ENCODE results near the gene BIRC2.

Gene BIRC2

DNA sequence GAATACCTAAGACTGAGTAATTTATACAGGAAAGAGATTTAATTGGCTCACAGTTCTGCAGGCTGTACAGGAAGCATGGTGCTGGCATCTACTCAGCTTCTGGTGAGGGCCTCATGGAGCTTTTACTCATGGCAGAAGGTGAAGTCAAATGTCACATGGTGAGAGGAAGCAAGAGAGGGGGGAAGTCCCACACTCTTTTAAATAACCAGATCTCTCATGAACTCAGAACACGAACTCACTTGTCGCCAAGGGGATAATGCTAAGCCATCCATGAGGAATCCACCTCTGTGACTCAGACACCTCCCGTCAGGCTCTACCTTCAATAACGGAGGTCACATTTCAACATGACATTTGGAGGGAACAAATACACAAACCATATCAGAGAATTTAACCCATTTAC, 42.2 kb downstream of the BIRC2 start:
- H3K27ac ChIP-seq, result no peak overlapping the region
- TF ChIP-seq, protein P1, sequence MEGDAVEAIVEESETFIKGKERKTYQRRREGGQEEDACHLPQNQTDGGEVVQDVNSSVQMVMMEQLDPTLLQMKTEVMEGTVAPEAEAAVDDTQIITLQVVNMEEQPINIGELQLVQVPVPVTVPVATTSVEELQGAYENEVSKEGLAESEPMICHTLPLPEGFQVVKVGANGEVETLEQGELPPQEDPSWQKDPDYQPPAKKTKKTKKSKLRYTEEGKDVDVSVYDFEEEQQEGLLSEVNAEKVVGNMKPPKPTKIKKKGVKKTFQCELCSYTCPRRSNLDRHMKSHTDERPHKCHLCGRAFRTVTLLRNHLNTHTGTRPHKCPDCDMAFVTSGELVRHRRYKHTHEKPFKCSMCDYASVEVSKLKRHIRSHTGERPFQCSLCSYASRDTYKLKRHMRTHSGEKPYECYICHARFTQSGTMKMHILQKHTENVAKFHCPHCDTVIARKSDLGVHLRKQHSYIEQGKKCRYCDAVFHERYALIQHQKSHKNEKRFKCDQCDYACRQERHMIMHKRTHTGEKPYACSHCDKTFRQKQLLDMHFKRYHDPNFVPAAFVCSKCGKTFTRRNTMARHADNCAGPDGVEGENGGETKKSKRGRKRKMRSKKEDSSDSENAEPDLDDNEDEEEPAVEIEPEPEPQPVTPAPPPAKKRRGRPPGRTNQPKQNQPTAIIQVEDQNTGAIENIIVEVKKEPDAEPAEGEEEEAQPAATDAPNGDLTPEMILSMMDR (conservative IDR thresholded peaks at IDR 0.05; ENCODE audit: low read depth, low read length), result no peak
- no peaks in the 10 kb centered on the region for H3K27me3 ChIP-seq (ENCODE audit: insufficient read depth, low read depth)
- H2AFZ ChIP-seq (ENCODE audit: low read depth), result no peak overlapping the region
- H4K20me1 ChIP-seq (ENCODE audit: insufficient read depth), result no peaks in the 10 kb centered on the region
- H3K4me2 ChIP-seq, result no peak overlapping the region
- H3K4me1 ChIP-seq (ENCODE audit: low read depth, poor library complexity, severe bottlenecking), result peaks cover 11% of the 10 kb centered on the region
- H3K4me3 ChIP-seq (IDR thresholded peaks at IDR 0.05; ENCODE audit: insufficient read depth, low read depth, low read length), result no peak overlapping the region
- H3K36me3 ChIP-seq (ENCODE audit: insufficient read depth), result no peaks in the 10 kb centered on the region
- no peaks in the 10 kb centered on the region for H3K79me2 ChIP-seq (ENCODE audit: insufficient read depth, low read depth)
- no peak overlapping the region for H3K9ac ChIP-seq

DNA sequence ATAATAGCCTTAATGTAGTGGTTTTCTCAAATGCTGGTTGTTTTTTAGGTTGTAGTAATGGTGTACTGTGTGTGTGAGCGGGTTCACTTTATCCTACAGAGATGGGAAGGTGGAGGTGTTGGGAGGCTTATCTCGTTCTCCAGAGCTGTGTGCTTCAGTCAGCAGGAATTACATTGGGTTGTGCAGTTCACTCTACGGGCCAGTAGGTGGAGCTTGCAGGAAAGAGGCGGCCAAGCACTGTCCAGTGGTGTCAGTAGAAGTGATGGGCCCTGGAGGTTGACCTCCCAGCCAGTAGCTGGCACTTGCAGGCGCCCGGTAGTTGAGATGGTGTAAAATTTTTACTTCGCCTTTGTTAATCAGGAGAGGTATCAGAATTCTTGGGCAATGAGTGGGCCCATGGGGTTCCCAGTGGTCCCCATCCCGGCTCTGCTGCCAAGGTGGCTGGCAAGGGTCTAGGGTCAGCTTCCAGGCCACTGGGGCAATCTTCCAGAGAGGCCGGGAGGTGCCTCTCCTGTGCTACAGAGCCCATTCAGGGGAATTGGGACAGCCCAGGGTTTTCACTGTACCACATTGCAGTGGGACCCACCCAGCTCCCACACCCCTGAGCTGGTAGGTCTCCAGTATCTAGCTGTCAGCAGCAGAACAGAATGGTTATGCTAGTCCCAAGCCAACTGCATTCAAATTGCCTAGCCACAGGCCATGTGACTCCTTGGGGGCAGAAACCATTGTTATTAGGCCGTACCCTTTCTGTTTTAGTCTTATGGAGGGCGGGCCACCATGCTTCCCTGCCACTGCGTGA, 43.9 kb downstream of the BIRC2 start:
- Histone ChIP-seq H2AFZ (ENCODE audit: low read depth) (no peak overlapping the region), H3K4me1 (ENCODE audit: low read depth, poor library complexity, severe bottlenecking) (peaks cover 11% of the 10 kb centered on the region), H3K27me3 (ENCODE audit: insufficient read depth, low read depth) (no peaks in the 10 kb centered on the region), H4K20me1 (ENCODE audit: insufficient read depth) (no peaks in the 10 kb centered on the region), H3K79me2 (ENCODE audit: insufficient read depth, low read depth) (no peaks in the 10 kb centered on the region), H3K9ac (no peak overlapping the region), H3K36me3 (ENCODE audit: insufficient read depth) (no peaks in the 10 kb centered on the region), H3K27ac (no peak overlapping the region), H3K4me3 (IDR thresholded peaks at IDR 0.05; ENCODE audit: insufficient read depth, low read depth, low read length) (no peak overlapping the region), H3K4me2 (no peak overlapping the region)
- TF ChIP-seq, protein P1 (conservative IDR thresholded peaks at IDR 0.05; ENCODE audit: low read depth, low read length), result peak; percentile 88

GRCh38 chr11:102391549-102392237, 44.7 kb downstream of the BIRC2 start:
- H3K4me3 ChIP-seq (IDR thresholded peaks at IDR 0.05; ENCODE audit: insufficient read depth, low read depth, low read length), result no peak overlapping the region
- H3K4me1 ChIP-seq (ENCODE audit: low read depth, poor library complexity, severe bottlenecking), result peaks cover 13% of the 10 kb centered on the region
- no peaks in the 10 kb centered on the region for H3K36me3 ChIP-seq (ENCODE audit: insufficient read depth)

DNA sequence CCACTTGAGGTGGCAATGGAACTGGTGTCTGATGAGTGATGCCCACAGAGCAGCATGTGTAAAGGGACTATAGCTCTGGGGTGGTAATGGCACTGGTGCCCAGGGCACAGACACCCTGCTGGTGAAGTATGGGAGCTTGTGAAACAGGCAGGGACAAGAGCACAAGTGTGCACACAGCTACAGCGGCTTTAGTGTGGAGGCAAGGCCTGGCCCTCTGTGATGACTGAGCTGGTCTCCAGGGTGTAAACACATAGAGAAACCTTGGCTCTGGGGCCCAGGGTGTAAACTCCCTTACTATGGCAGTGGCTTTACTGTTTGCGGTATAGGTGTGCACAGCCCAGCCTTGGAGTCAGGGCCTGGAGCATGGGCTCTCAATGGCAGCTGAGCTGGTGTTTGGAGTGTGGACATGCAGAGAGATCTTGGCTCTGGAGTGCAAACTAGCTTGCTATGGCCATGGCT, 46.3 kb downstream of the BIRC2 start:
- TF ChIP-seq, protein P1 (conservative IDR thresholded peaks at IDR 0.05; ENCODE audit: low read depth, low read length), result no peak
- no peak overlapping the region for H3K9ac ChIP-seq
- H3K4me1 ChIP-seq (ENCODE audit: low read depth, poor library complexity, severe bottlenecking), result peaks cover 26% of the 10 kb centered on the region
- no peak overlapping the region for H3K4me2 ChIP-seq
- H3K79me2 ChIP-seq (ENCODE audit: insufficient read depth, low read depth), result no peaks in the 10 kb centered on the region
- no peaks in the 10 kb centered on the region for H3K36me3 ChIP-seq (ENCODE audit: insufficient read depth)
- H3K4me3 ChIP-seq (IDR thresholded peaks at IDR 0.05; ENCODE audit: insufficient read depth, low read depth, low read length), result no peak overlapping the region
- H3K27ac ChIP-seq, result no peak overlapping the region
- no peaks in the 10 kb centered on the region for H4K20me1 ChIP-seq (ENCODE audit: insufficient read depth)
- H3K27me3 ChIP-seq (ENCODE audit: insufficient read depth, low read depth), result no peaks in the 10 kb centered on the region
- H2AFZ ChIP-seq (ENCODE audit: low read depth), result no peak overlapping the region

More at GRCh38 chr11:102391549-102392237, 44.7 kb downstream of the BIRC2 start:
- no peak overlapping the region for H3K27ac ChIP-seq
- no peaks in the 10 kb centered on the region for H3K79me2 ChIP-seq (ENCODE audit: insufficient read depth, low read depth)
- TF ChIP-seq, protein P1 (conservative IDR thresholded peaks at IDR 0.05; ENCODE audit: low read depth, low read length), result no peak
- no peak overlapping the region for H2AFZ ChIP-seq (ENCODE audit: low read depth)
- no peaks in the 10 kb centered on the region for H4K20me1 ChIP-seq (ENCODE audit: insufficient read depth)
- no peak overlapping the region for H3K9ac ChIP-seq
- H3K4me2 ChIP-seq, result no peak overlapping the region
- no peaks in the 10 kb centered on the region for H3K27me3 ChIP-seq (ENCODE audit: insufficient read depth, low read depth)

Data from KMS-11 (cell line).